A673 (cell line): ENCODE measurements around the gene WFDC2.

Source experiments
- CTCF ChIP-seq: fragments of 300-800, 200-600 bp; sonication (generic); conservative IDR thresholded peaks from 2 replicates; pipeline ENCODE4 v1.5.1; 2017; ENCODE audit warnings: low read depth, mild to moderate bottlenecking, antibody characterized with exemption, low read length, moderate library complexity, mixed read lengths
- EZH2 ChIP-seq: fragments of 200-600 bp; sonication (generic); IDR thresholded peaks from 2 replicates; pipeline ENCODE4 v1.6.1; 2017; ENCODE audit warnings: borderline replicate concordance, low read depth, mild to moderate bottlenecking, mixed read lengths, antibody characterized with exemption, low read length; ENCODE audit not compliant: poor library complexity, severe bottlenecking

GRCh38 chr20:45467172-45467571 is 2.4 kb upstream of the WFDC2 start:
- no peak for TF ChIP-seq CTCF
- TF ChIP-seq EZH2: no peak
